AG08395 (cell line): ENCODE results near the gene KIFAP3.
"Not testable (repeated sequence)": the region's sequence is repeated elsewhere in the genome, so short reads cannot be mapped to it uniquely, and the experiment has no call there.

Source experiments
- DNase-seq: peaks from one replicate; pipeline ENCODE4 v3.0.0; 2012; ENCODE audit warnings: mixed read lengths, low spot score

The KIFAP3 gene

GRCh38 chr1:169924063-169924462 is 150.4 kb downstream of the KIFAP3 start:
- DNase-seq: no peak

GRCh38 chr1:169921080-169921479 is 153.4 kb downstream of the KIFAP3 start:
- DNase-seq: no peak

GRCh38 chr1:169918927-169919326 is 155.6 kb downstream of the KIFAP3 start:
- no peak for DNase-seq

- DNase-seq: not testable (repeated sequence)
These were observed 156.3 kb downstream of the KIFAP3 start for GRCh38 chr1:169918220-169918619.

GRCh38 chr1:169915150-169915549 is 159.3 kb downstream of the KIFAP3 start:
- DNase-seq: no peak

GRCh38 chr1:169914531-169914930 is 160.0 kb downstream of the KIFAP3 start:
- no peak for DNase-seq

GRCh38 chr1:169909499-169909898 is 165.0 kb downstream of the KIFAP3 start:
- no peak for DNase-seq

GRCh38 chr1:169906938-169907337 is 167.6 kb downstream of the KIFAP3 start:
- peak; percentile 30 for DNase-seq

- DNase-seq: no peak
These were observed 169.7 kb downstream of the KIFAP3 start for GRCh38 chr1:169904834-169905233.

GRCh38 chr1:169902751-169903150 is 171.7 kb downstream of the KIFAP3 start:
- DNase-seq: no peak

- no peak for DNase-seq
These were observed 173.4 kb downstream of the KIFAP3 start for GRCh38 chr1:169901115-169901514.

- DNase-seq: no peak
These were observed 173.9 kb downstream of the KIFAP3 start for GRCh38 chr1:169900571-169900970.

- DNase-seq: no peak
These were observed 174.8 kb downstream of the KIFAP3 start for GRCh38 chr1:169899519-169900217.

- DNase-seq: no peak
These were observed 178.5 kb downstream of the KIFAP3 start for GRCh38 chr1:169896013-169896412.

- no peak for DNase-seq
These were observed 179.9 kb downstream of the KIFAP3 start for GRCh38 chr1:169894424-169895145.

- DNase-seq: peak; percentile 98
These were observed 180.7 kb downstream of the KIFAP3 start, which contains the start of gene SCYL3 for GRCh38 chr1:169893645-169894423. SCYL3 (minus strand) TSS chr1:169893896; CDS start chr1:169888840, 5,056 bp downstream.

GRCh38 chr1:169892927-169893644 is 181.4 kb downstream of the KIFAP3 start:
- peak; percentile 37 for DNase-seq

GRCh38 chr1:169892176-169892926 is 182.1 kb downstream of the KIFAP3 start:
- no peak for DNase-seq

- no peak for DNase-seq
These were observed 183.0 kb downstream of the KIFAP3 start for GRCh38 chr1:169891539-169891885.

GRCh38 chr1:169890761-169891538 is 183.5 kb downstream of the KIFAP3 start:
- DNase-seq: no peak

GRCh38 chr1:169889871-169890270 is 184.6 kb downstream of the KIFAP3 start:
- no peak for DNase-seq
